ENCODE data around the gene CEP63.
"Not testable (repeated sequence)": the region's sequence is repeated elsewhere in the genome, so short reads cannot be mapped to it uniquely, and the experiment has no call there.

The CEP63 gene

DNA sequence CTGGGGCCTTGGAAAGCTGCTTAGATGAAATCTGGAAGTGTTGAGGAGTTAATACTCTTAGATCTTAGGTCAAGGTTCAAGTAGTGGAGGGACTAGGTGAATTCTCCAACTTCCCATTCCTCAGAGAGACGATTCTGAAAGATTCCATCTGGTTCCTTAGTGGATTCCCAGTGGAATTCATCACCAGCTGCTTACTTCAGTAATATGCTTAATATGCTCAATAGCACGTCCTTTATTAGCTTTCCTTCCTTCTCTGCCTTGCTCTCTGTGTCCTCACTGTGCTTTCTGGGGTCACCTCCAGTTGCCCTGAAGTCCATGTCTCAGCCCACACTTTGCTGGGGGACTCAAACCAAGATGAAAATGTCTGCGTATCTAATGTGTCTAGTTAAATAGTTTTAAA lies 31.0 kb downstream of the CEP63 start:
- DNase-seq (ENCODE audit: low spot score): peak; percentile 6

DNA sequence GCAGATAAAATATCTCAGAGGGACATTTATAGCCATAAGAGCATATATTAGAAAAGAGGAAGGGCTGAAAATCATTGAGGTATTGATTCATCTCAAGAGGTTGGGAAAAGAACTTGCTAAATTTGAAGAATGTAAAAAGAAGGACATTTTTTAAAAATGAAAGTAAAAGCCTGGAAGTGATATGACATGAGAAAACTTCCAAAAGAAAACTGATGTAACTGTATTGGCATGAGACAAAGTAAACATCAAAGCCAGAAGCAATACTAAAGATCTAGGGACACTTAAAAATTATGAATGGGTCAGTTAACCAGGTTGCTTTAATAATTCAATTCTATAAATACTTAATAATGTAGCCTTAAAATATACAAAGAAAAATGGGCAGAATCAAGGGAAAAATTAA lies 31.9 kb downstream of the CEP63 start:
- no peak for DNase-seq (ENCODE audit: low spot score)

DNA sequence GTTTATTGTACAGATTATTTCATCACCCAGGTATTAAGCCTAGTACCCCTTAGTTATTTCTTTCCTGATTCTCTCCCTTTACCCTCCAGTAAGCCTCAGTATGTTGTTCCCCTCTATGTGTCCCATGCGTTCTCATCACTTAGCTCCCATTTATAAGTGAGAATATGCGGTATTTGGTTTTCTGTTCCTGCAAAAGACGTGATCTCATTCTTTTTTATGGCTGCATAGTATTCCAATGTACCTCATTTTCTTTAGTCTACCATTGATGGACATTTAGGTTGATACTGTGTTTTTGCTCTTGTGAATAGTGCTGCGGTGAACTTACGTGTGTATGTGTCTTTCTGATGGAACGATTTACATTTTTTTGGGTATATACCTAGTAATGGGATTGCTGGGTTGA lies 36.7 kb downstream of the CEP63 start:
- DNase-seq (ENCODE audit: low spot score): no peak

DNA sequence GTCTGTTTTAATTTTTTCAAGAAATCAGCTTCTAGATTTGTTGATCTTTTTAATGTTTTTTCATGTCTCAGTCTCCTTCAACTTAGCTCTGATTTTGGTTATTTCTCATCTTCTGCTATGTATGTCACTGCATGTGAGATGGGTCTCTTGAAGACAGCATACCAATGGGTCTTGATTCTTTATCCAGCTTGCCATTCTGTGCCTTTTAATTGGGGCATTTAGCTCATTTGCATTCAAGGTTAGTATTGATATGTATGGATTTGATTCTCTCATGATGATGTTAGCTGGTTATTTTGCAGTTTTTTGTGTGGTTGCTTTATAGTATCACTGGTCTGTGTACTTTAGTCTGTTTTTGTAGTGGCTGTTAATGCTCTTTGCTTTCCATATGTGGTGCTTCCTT lies 39.4 kb downstream of the CEP63 start:
- no peak for DNase-seq (ENCODE audit: low spot score)

DNA sequence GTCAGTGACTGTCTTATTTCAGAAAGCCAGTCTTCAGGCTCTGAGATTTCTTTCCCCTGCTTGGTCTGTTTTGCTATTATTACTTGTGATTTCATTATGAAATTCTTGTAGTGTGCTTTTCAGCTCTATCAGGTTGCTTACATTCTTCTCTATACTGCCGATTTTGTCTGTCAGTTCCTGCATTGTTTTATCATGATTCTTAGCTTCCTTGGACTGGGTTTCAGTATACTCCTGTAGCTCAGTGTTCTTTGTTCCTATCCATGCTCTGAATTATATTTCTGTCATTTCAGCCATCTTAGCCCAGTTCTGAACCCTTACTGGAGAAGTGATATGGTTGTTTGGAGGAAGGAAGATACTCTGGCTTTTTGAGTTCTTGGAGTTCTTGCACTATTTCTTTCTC lies 40.5 kb downstream of the CEP63 start:
- DNase-seq (ENCODE audit: low spot score): no peak

DNA sequence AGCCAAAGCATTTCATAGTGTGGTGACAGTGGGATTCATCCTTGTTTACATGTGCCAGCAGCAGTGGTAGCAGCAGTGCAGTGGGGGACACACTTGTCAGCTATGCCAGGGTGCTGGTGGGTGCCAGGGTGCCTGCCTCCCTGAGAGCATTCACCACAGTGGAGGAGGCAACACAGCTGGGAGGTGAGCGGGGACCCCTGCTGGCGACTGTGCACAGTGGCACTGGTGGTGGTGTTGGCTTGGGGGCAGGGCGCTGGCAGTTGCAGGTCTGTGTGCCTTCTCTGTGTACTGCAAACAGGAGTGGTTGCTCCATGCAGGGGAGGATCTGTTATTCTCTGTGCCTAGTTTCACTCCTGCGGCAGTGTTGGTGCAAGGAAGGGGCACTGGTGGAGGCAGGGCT lies 41.2 kb downstream of the CEP63 start:
- DNase-seq (ENCODE audit: low spot score): no peak

DNA sequence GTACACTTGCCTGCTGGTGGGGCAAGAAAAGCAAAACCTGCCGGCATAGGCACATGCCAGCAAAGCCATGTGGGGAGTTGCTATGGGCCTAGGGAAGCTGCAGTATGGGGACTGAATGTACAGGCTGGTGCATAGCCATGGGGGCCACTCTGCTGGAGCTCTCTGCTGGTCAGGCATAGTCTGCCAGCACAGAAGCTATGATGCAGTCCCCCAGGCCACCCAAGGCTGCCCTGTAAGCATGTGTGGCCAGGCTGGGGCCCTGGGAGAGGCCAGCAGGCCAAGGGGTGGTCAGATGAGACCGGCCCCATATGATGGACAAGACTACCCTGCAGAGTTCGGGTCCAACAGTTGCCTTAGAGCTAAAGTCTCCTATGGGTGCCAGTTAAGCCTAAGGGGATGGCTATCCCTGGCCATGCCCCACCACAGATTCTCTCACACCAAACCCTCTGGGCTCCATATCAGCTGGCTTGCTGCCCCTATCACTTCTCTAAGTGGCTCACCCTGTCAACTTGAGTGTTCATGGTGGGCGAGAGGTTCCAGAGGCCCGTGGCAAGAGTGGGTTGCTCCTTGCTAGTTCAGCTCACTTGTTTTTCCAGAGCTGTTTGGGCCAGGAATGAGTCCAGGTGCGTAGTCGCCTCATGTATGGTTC lies 41.8 kb downstream of the CEP63 start:
- DNase-seq (ENCODE audit: low spot score): no peak

DNA sequence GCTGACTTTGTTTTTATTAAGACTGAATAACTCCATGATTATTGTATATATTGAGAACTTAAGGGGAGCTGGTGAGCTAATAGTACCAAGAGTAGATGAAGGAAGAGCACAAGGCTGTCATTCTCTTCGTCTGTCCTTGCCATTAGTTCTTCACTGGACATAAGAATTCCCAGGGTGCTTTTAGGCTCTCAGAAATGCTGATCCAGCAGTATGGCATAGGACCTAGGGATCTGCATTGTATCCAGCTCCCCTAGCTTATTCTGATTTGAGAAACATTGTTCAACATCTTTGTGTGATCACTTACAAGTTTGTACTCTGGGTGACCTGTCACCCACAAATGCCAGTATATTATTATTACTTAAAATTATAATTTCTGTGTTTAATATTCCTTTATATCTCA lies 47.6 kb downstream of the CEP63 start:
- DNase-seq (ENCODE audit: low spot score): no peak

DNA sequence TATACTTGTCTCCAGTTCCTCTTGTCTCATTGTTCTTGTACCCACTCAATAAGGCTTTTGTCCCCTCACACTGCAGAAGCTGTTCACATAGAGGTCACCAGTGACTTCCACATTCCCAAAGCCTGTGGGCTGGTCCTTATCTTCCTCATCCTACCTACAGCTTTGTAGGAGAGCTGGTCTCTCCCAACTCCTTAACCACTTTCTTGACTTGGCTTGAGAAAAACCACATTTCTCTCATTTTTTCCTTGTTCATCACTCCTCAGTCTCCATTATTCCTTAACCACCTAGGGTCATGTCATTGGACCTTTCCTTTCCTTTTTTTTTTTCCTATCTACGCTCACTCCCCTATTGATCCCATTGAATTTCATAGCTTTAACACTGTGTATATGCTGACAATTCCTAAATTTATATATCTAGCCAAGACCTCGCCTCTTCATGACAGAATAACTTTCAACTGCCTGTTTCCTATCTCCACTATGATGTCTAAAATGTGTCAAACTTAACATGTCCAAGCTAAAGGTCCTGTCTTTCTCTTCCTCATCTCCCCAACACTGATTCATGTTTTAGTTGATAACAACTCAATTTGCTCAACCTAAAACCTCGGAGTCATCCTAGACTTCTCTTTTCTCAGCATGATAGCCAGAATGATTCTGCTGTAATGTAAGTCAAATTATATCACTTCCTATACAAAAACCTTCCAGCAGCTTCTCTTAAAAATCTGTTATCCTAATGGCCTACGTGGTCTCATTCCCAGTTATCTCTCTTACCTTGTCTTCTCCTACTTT lies 49.5 kb downstream of the CEP63 start:
- no peak for DNase-seq (ENCODE audit: low spot score)

DNA sequence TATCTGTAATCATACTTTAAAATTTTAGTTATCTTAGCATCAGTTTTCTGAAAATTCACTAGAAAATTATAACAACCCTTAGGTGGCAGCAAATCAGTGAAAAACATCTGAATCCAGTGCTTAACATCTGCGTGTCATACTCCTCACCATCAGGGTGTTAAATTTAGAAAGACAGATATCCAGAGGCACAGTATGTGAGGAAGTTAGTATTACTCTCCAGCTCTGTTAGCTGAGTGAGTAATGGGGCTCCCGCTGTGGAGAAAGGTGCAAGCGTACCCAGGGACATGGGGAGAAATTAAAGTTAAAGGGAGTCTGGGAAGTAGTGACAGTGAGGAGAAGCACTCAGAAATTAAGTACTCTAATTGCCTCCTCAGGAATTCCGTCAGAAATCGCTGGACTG lies 50.9 kb downstream of the CEP63 start:
- DNase-seq (ENCODE audit: low spot score): no peak

DNA sequence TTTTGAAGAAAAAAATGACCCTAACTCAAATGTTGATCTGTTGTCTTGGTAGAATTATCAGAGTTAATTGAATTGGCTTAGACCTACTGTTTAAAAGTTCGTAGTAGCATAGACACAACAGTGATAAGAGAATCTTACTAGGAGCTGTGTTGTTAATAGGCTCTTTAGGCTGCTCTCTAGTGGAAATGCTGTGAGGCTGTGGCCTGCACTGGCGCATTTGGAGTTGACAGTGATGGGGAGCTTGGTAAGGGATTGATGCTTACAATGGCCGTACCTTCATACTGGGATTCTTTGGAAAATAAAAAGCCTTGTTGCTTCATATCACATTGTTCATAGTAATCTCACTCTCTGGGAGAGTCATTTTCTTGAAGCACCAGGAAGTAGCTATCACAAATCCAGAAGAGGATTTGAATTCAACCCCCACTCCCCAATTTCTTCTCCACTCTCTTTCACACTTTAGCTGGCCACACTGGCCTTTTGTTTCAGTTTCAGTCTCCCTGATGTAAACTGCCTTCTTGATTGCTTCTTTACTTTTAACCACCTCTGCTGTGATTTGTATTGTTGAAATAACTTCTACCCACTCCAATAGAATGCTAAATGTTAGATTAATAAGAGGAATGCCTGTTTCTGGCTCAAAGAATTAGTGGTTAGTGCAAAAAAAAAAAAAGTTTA lies 56.6 kb downstream of the CEP63 start:
- DNase-seq (ENCODE audit: low spot score): no peak

DNA sequence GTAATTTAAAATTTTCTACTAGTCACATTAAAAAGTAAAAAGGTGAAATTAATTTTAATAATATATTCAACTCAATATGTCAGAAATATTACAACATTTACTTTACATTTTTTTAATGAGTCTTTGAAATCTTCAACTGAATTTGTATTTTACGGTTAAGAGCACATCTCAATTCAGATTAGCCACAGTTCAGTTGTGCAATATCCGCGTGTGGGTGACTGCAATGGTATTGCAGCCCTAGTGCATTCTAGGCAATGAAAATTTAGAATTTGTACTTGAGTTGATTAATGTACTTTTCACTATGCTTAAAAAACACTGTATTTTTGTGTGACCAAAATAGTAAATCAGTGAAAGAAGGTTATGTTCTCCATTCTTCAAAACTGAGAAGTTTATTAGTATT lies 57.3 kb downstream of the CEP63 start:
- no peak for DNase-seq (ENCODE audit: low spot score)

DNA sequence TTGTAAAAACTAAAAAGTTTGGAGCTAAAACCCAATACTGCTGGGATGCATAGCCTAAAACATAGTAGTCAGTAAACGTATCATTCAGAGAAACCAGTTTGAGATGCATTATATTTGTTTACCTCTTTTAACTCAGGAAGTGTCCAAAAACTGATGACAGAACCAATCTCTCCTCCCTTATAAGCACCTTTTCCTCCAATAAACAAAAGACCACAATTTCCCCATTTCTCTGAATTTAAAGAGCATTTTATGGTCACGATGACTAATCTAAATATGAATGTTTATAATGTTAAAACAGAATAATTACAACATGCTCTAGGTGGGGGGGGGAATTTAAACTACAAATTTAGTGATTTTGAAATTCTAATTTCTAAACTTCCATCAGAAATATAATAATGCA lies 58.5 kb downstream of the CEP63 start:
- no peak for DNase-seq (ENCODE audit: low spot score)

DNA sequence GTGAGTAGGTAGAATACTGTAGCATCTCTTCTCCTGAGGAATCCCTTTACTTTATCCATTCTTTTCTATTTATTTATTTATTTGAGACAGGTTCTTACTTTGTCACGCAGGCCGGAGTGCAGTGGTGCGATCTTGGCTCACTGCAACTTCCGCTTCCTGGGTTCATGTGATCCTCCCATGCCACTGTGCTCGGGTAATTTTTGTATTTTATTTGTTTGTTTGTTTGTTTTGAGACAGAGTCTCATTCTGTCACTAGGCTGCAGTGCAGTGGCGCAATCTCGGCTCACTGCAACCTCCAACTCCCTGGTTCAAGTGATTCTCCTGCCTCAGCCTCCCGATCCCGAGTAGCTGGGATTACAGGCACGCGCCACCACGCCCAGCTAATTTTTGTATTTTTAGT lies 58.9 kb downstream of the CEP63 start:
- not testable (repeated sequence) for DNase-seq (ENCODE audit: low spot score)

DNA sequence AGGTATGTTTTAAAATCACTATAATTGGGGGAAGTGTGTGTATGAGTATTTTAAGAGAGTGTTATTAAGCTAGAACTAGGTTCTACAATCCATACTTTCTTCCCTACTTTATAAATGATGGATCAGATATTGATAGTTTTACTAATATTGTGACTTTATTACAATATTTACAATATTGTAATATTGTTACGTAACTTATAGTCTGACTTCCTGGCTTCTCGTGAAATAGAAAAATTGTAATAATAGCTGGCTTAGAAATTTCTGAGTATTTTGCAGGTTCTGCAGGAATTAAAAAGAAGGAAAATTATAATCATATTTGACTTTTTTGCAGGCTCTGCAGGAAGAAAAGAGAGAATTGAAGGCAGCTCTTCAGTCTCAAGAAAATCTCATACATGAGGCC lies 60.0 kb downstream of the CEP63 start:
- DNase-seq (ENCODE audit: low spot score): no peak

DNA sequence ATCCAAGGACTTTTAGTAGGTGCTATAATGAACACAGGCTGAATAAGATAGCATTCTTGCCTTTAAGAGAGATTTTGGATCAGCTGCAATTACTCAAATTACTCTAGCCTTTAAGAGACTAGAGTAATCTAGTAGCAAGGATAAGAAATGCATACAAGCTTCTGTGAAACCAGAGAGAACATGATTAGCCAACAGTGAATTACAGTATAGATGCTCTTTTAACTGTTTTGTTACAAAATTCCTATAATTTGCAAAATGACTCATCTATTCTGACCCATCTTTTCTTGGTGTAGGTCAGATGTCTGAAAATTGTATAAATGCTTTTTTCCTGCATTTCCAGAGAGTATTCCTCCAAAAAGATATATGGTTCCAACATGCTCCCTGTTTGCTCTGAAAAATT lies 66.9 kb downstream of the CEP63 start:
- no peak for DNase-seq (ENCODE audit: low spot score)

DNA sequence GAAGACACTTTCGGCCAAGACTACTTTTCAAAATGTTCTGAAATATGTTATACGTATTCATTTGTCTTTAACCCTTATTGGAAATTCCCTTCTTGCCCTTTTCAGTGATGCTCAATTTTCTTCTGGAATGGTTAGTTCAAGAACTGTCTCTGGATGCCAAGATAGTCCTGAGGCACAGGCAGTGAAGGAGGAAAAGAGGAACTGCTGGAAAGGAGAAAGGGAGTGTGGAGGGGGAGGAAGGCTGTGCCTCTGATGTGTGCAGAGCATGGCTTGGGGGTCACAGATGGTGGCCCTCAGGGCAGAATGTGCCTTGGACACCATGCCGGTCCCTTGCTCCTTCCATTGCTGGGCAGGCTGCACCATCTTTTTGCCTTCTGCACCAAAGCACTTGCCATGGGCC lies 73.7 kb downstream of the CEP63 start:
- no peak for DNase-seq (ENCODE audit: low spot score)

DNA sequence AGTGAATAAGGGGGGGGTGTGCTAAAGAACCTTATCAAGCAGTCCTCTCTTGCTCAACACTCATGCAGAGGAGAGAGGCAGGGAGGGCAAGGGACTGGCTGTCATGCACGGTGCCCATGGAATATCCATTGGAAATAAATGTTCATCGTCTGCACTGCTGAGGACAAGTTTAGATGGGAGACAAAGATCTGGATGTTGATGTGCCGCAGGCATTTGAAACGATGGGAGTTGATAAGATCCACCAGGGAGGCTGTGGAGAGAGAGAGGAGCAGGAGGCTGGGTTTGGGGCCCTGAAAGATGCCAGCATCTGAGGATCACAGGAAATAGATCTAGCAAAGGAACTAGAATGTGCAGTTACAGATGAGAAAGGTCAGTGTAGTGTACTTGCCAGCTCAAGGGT lies 76.2 kb downstream of the CEP63 start:
- DNase-seq (ENCODE audit: low spot score): no peak

DNA sequence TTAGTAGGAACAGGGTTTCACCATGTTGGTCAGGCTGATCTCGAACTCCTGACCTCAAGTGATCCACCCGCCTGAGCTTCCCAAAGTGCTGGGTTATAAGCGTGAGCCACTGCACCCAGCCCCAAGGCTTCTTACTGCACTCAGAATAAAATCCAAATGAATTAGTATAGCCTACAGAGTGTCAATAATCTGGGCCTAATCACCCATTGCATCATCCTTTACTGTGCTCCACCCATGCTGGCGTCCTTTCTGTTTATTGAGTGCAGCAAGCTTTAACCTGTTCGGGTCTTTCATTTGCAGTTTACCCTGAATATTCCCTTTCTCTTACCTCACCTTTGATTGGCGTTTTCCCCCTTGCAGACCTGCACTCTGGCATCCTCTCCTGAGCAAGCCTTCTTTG lies 77.7 kb downstream of the CEP63 start:
- no peak for DNase-seq (ENCODE audit: low spot score)

DNA sequence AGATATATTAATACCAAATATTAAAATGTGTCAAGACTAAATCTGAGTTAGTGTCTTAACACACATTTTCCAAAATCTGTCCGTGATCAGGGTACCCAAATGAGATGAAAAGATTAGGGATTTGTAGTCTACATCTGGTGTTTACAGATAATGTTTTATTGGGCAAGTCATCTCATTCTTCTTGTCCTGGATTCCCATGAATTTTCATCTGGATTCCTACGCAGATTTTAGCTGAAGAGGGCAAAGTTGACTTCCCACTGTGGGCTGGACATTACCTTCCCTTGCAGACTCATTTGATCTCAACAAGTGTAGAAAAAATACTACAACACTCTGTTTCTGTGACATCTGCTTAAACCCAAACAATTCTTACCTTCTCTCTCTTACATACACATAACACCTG lies 79.1 kb downstream of the CEP63 start:
- DNase-seq (ENCODE audit: low spot score): no peak

DNA sequence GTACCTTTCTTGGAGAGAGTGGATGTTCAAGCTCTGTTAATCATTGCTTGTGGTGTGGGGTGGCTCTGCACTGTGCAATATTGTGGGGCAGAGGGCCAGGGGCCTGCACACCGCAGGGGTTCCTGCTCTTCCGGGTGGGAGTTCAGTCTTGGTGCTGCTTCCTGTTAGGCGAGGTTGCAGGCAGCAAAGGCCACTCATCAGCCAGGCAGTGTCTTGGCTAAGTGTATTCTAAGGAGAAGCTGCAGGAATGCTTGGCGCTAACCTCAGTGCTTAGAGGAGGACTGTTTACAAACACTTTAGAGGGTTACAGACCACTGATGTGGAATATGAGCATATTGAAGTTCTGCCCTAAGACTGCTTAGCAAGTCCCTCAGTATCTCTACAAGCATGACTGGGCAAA lies 81.7 kb downstream of the CEP63 start:
- no peak for DNase-seq (ENCODE audit: low spot score)

DNA sequence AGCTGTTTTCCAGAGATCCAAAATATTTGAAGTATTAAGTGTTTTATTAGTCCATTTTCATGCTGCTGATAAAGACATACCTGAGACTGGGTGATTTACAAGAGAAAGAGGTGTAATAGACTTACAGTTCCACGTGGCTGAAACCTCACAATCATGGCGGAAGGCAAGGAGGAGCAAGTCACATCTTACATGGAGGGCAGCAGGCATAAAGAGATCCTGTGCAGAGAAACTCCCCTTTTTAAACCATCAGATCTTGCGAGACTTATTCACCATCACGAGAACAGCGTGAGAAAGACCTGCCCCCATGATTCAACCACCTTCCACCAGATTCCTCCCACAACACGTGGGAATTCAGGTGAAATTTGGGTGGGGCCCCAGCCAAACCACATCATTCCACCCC lies 82.9 kb downstream of the CEP63 start:
- no peak for DNase-seq (ENCODE audit: low spot score)

DNA sequence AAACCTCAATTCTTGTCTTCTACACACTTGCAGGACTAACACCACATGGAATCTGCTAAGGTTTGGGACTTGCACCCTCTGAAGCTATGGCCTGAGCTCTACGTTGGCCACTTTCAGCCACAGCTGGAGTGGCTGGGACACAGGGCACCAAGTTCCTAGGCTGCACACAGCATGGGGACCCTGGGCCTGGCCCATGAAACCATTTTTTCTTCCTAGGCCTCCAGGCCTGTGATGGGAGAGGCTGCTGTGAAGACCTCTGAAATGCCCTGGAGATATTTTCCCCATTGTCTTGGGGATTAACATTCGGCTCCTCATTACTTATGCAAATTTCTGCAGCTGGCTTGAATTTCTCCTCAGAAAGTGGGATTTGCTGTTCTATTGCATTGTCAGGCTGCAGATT lies 84.0 kb downstream of the CEP63 start:
- DNase-seq (ENCODE audit: low spot score): not testable (repeated sequence)

DNA sequence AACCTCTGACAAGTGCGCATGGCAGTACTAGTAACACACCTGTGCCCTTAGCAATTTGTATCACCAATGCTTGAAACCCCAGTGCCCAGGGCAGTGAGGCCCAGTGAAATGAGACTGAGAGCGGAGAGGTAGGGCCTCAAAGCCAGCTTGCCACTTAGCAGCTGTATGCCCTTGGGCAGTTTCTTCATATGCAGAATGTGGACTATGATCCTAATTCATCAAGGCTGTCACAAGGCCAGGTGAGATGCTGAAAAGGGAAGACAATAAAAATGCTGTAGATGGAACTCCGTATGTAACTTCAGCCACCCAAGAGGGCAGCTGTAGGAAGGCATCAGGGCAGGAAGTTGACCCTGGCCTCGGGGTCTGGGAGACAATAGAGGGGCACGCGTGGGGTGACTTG lies 90.6 kb downstream of the CEP63 start:
- no peak for DNase-seq (ENCODE audit: low spot score)
